Activated naive CD4-positive, alpha-beta T cell treated with anti-CD3 and anti-CD28 coated beads for 36 hours (primary cell): ENCODE results near the gene OAT. TPM values are rescaled to one million over a fixed set of nuclear protein-coding genes. Genes with fewer than 3 reads are reported as not detected.

Source experiments
- CTCF ChIA-PET: fragments of 350-600 bp; sonication (Branson Sonifier 250); formaldehyde crosslinking; loops from one replicate; lab custom pipeline; 2021; ENCODE audit warnings: antibody characterized with exemption; lab: Charles Lee
- DNase-seq: peaks from one replicate; pipeline ENCODE4 v3.0.0-alpha.2; 2020
- H3K27ac Mint-ChIP-seq: one replicate; pipeline ENCODE4 v1.8.0; 2021; ENCODE audit warnings: mild to moderate bottlenecking, mixed read lengths
- H3K27me3 Mint-ChIP-seq: one replicate; pipeline ENCODE4 v1.8.0; 2021; ENCODE audit warnings: low read depth, mixed read lengths
- H3K36me3 Mint-ChIP-seq: one replicate; pipeline ENCODE4 v1.8.0; 2021; ENCODE audit warnings: low read depth, mixed read lengths
- H3K4me1 Mint-ChIP-seq: one replicate; pipeline ENCODE4 v1.8.0; 2021; ENCODE audit warnings: low read depth, mixed read lengths
- H3K4me3 Mint-ChIP-seq: one replicate; pipeline ENCODE4 v1.8.0; 2021; ENCODE audit warnings: mild to moderate bottlenecking, moderate library complexity, mixed read lengths
- H3K9me3 Mint-ChIP-seq: one replicate; pipeline ENCODE4 v1.8.0; 2021; ENCODE audit warnings: mixed read lengths
- intact Hi-C: fragments of 100-400 bp; cut with micrococcal nuclease; formaldehyde crosslinking; loops from one replicate; pipeline ENCODE4 v1.15.1; 2023
- total RNA-seq, 2 experiments: library from RNA; stranded (reverse); gene quantifications; one replicate each; pipeline ENCODE4 v1.2.3, GENCODE V29; 2021

Gene OAT
- total RNA-seq, 2 experiments from 2014 or later, result 37.4 to 41.6 TPM

- DNase-seq, result no peak
- peaks cover 5% of the 10 kb centered on the region for H3K9me3 Mint-ChIP-seq
- CTCF ChIA-PET, result interaction anchor here (0.6 to 7.1 kb wide), 8 partner anchors 8 to 1344 kb away, joined by 3 to 123 read pairs (median 4); no protein-coding TSS in a partner anchor
- H3K27ac Mint-ChIP-seq, result no peak overlapping the region
- intact Hi-C loops, result no loop called here
- no peaks in the 10 kb centered on the region for H3K36me3 Mint-ChIP-seq
- no peak overlapping the region for H3K4me3 Mint-ChIP-seq
- no peaks in the 10 kb centered on the region for H3K27me3 Mint-ChIP-seq
- no peaks in the 10 kb centered on the region for H3K4me1 Mint-ChIP-seq
Observed at GRCh38 chr10:124390471-124391187, 28.1 kb downstream of the OAT start.

GRCh38 chr10:124389613-124390361 lies 28.9 kb downstream of the OAT start:
- no peak overlapping the region for H3K27ac Mint-ChIP-seq
- CTCF ChIA-PET, result interaction anchor here (0.6 to 7.1 kb wide), 22 partner anchors 9 to 814 kb away, joined by 3 to 123 read pairs (median 5); no protein-coding TSS in a partner anchor
- no peak for DNase-seq
- H3K4me1 Mint-ChIP-seq, result no peaks in the 10 kb centered on the region
- intact Hi-C loops, result loop anchor here (1.0 to 5.0 kb wide), 8 partner anchors 14 to 807 kb away; partner anchors contain the start of genes CHST15 and OAT
- H3K4me3 Mint-ChIP-seq, result no peak overlapping the region
- peaks cover 5% of the 10 kb centered on the region for H3K9me3 Mint-ChIP-seq
- H3K36me3 Mint-ChIP-seq, result no peaks in the 10 kb centered on the region
- no peaks in the 10 kb centered on the region for H3K27me3 Mint-ChIP-seq

- no peak overlapping the region for H3K27ac Mint-ChIP-seq
- CTCF ChIA-PET, result interaction anchor here (0.6 to 7.1 kb wide), 40 partner anchors 9 to 814 kb away, joined by 3 to 123 read pairs (median 4); no protein-coding TSS in a partner anchor
- peak; percentile 90 for DNase-seq
Observed at GRCh38 chr10:124388823-124389612, 29.7 kb downstream of the OAT start.

GRCh38 chr10:124388476-124388822 lies 30.3 kb downstream of the OAT start:
- DNase-seq, result no peak
- intact Hi-C loops, result loop anchor here (5.0 kb wide), 1 partner anchor 296 kb away; the partner anchor contains the start of gene CHST15
- no peaks in the 10 kb centered on the region for H3K4me1 Mint-ChIP-seq
- CTCF ChIA-PET, result interaction anchor here (0.6 to 7.1 kb wide), 13 partner anchors 8 to 396 kb away, joined by 3 to 123 read pairs (median 4); no protein-coding TSS in a partner anchor
- H3K27ac Mint-ChIP-seq, result no peak overlapping the region
- no peaks in the 10 kb centered on the region for H3K36me3 Mint-ChIP-seq
- peak overlapping the region; percentile 34 for H3K4me3 Mint-ChIP-seq
- no peaks in the 10 kb centered on the region for H3K9me3 Mint-ChIP-seq
- H3K27me3 Mint-ChIP-seq, result peaks cover 1% of the 10 kb centered on the region

More at GRCh38 chr10:124388823-124389612, 29.7 kb downstream of the OAT start:
- H3K4me1 Mint-ChIP-seq, result no peaks in the 10 kb centered on the region
- no peaks in the 10 kb centered on the region for H3K36me3 Mint-ChIP-seq
- H3K9me3 Mint-ChIP-seq, result peaks cover 5% of the 10 kb centered on the region
- H3K27me3 Mint-ChIP-seq, result no peaks in the 10 kb centered on the region
- intact Hi-C loops, result loop anchor here (1.0 to 5.0 kb wide), 8 partner anchors 14 to 807 kb away; partner anchors contain the start of genes CHST15 and OAT
- H3K4me3 Mint-ChIP-seq, result no peak overlapping the region

- DNase-seq, result peak; percentile 11
- H3K4me3 Mint-ChIP-seq, result no peak overlapping the region
- no peak overlapping the region for H3K27ac Mint-ChIP-seq
Observed at GRCh38 chr10:124387078-124387874, 31.4 kb downstream of the OAT start.

GRCh38 chr10:124386186-124387077 lies 32.3 kb downstream of the OAT start:
- no peak for DNase-seq
- CTCF ChIA-PET, result interaction anchor here (7.1 kb wide), 1 partner anchor 391 kb away, joined by 123 read pairs; no protein-coding TSS in a partner anchor
- H3K9me3 Mint-ChIP-seq, result no peaks in the 10 kb centered on the region
- no peak overlapping the region for H3K27ac Mint-ChIP-seq
- no peaks in the 10 kb centered on the region for H3K4me1 Mint-ChIP-seq
- no peaks in the 10 kb centered on the region for H3K36me3 Mint-ChIP-seq
- peaks cover 7% of the 10 kb centered on the region for H3K27me3 Mint-ChIP-seq
- intact Hi-C loops, result loop anchor here (5.0 kb wide), 1 partner anchor 294 kb away; the partner anchor contains the start of gene CHST15
- no peak overlapping the region for H3K4me3 Mint-ChIP-seq

More at GRCh38 chr10:124387078-124387874, 31.4 kb downstream of the OAT start:
- CTCF ChIA-PET, result interaction anchor here (0.6 to 7.1 kb wide), 2 partner anchors 41 to 392 kb away, joined by 5 to 123 read pairs; no protein-coding TSS in a partner anchor
- Mint-ChIP-seq H3K9me3 (no peaks in the 10 kb centered on the region), H3K27me3 (peaks cover 4% of the 10 kb centered on the region), H3K36me3 (no peaks in the 10 kb centered on the region), H3K4me1 (no peaks in the 10 kb centered on the region)
- intact Hi-C loops, result loop anchor here (5.0 kb wide), 1 partner anchor 295 kb away; the partner anchor contains the start of gene CHST15

GRCh38 chr10:124385627-124386185 lies 33.0 kb downstream of the OAT start:
- Mint-ChIP-seq H3K27ac (no peak overlapping the region), H3K4me1 (no peaks in the 10 kb centered on the region), H3K4me3 (no peak overlapping the region), H3K36me3 (no peaks in the 10 kb centered on the region), H3K9me3 (no peaks in the 10 kb centered on the region), H3K27me3 (peaks cover 14% of the 10 kb centered on the region)
- CTCF ChIA-PET, result interaction anchor here (7.1 kb wide), 1 partner anchor 390 kb away, joined by 123 read pairs; no protein-coding TSS in a partner anchor
- no peak for DNase-seq
- intact Hi-C loops, result loop anchor here (5.0 kb wide), 1 partner anchor 293 kb away; the partner anchor contains the start of gene CHST15

GRCh38 chr10:124384591-124385190 lies 34.0 kb downstream of the OAT start:
- H3K27me3 Mint-ChIP-seq, result peaks cover 24% of the 10 kb centered on the region
- no peak overlapping the region for H3K4me3 Mint-ChIP-seq
- intact Hi-C loops, result loop anchor here (5.0 kb wide), 1 partner anchor 292 kb away; the partner anchor contains the start of gene CHST15
- no peaks in the 10 kb centered on the region for H3K4me1 Mint-ChIP-seq
- CTCF ChIA-PET, result interaction anchor here (0.8 kb wide), 1 partner anchor 390 kb away, joined by 3 read pairs; no protein-coding TSS in a partner anchor
- no peak overlapping the region for H3K27ac Mint-ChIP-seq
- no peaks in the 10 kb centered on the region for H3K9me3 Mint-ChIP-seq
- H3K36me3 Mint-ChIP-seq, result no peaks in the 10 kb centered on the region
- DNase-seq, result no peak

- intact Hi-C loops, result no loop called here
- H3K27me3 Mint-ChIP-seq, result peaks cover 28% of the 10 kb centered on the region
Observed at GRCh38 chr10:124384172-124384571, 34.6 kb downstream of the OAT start.

More at GRCh38 chr10:124384172-124384571, 34.6 kb downstream of the OAT start:
- no peak for DNase-seq
- Mint-ChIP-seq H3K4me3 (no peak overlapping the region), H3K9me3 (no peaks in the 10 kb centered on the region), H3K4me1 (no peaks in the 10 kb centered on the region), H3K27ac (no peak overlapping the region), H3K36me3 (no peaks in the 10 kb centered on the region)
- CTCF ChIA-PET, result interaction anchor here (0.8 kb wide), 1 partner anchor 389 kb away, joined by 3 read pairs; no protein-coding TSS in a partner anchor
